SK-N-SH (cell line): Measurements from ENCODE around the gene BSN. TPM values are rescaled to one million over a fixed set of nuclear protein-coding genes. Genes with fewer than 3 reads are reported as not detected.
A peak's percentile ranks its signal among the peaks of the same experiment; 100 is the strongest.

ENCODE experiments used
- CTCF ChIA-PET: fragments of 300-600, 350-600 bp; formaldehyde crosslinking; extraction: SDS; loops from one replicate; lab custom pipeline; 2021; lab: Yijun Ruan, JAX
- POLR2A ChIA-PET: fragments of 350-600 bp; sonication (Branson Sonifier 250); formaldehyde crosslinking; extraction: SDS; loops from one replicate; lab custom pipeline; 2020; ENCODE audit warnings: antibody characterized with exemption, inconsistent platforms; lab: Yijun Ruan, JAX
- DNase-seq: peaks from one replicate; pipeline ENCODE4 v3.0.0; 2012
- H2AFZ ChIP-seq: fragments of 200-600 bp; sonication (generic); 2 replicates; pipeline ENCODE4 v1.8.1; 2016; ENCODE audit warnings: antibody characterized with exemption, mild to moderate bottlenecking, low read depth
- H3F3A ChIP-seq: fragments of 200-600 bp; sonication (generic); replicated peaks from 2 replicates; pipeline ENCODE3; 2016; ENCODE audit warnings: antibody characterized with exemption, mild to moderate bottlenecking; ENCODE audit not compliant: insufficient read depth
- H3K27ac ChIP-seq, 2 experiments: fragments of 200-500 bp in 1 of 2; fragments of 200-600 bp in 1 of 2; sonication (Bioruptor generic) in 1 of 2; sonication (generic), shearing (Covaris generic) in 1 of 2; 2 replicates each; pipeline versions ENCODE4 v1.5.1 to v1.6.1; 2014 to 2016; ENCODE audit warnings: low read depth in 2 of 2, inconsistent platforms in 1 of 2, low read length in 1 of 2, mild to moderate bottlenecking in 1 of 2, mixed read lengths in 1 of 2
- H3K27me3 ChIP-seq: fragments of 200-600 bp; sonication (generic), shearing (Covaris generic); 2 replicates; pipeline ENCODE4 v1.6.1; 2016; ENCODE audit warnings: mixed run types; ENCODE audit not compliant: insufficient read depth
- H3K36me3 ChIP-seq, 2 experiments: fragments of 200-500 bp in 1 of 2; fragments of 200-600 bp in 1 of 2; sonication (Bioruptor generic) in 1 of 2; sonication (generic) in 1 of 2; replicated peaks in 1 of 2; 2 replicates each; pipeline versions ENCODE3 to v1.5.1; 2014 to 2016; ENCODE audit warnings: low read length in 1 of 2, mild to moderate bottlenecking in 1 of 2; ENCODE audit not compliant: insufficient read depth in 2 of 2, control insufficient read depth in 1 of 2
- H3K4me1 ChIP-seq, 2 experiments: fragments of 200-500 bp in 1 of 2; fragments of 200-600 bp in 1 of 2; sonication (Bioruptor generic) in 1 of 2; sonication (generic), shearing (Covaris generic) in 1 of 2; 2 replicates each; pipeline versions ENCODE4 v1.5.1 to v1.6.1; 2014 to 2016; ENCODE audit warnings: low read depth in 1 of 2, low read length in 1 of 2, mixed run types in 1 of 2; ENCODE audit not compliant: insufficient read depth in 2 of 2, control insufficient read depth in 1 of 2
- H3K4me2 ChIP-seq: fragments of 200-600 bp; sonication (generic), shearing (Covaris generic); 2 replicates; pipeline ENCODE4 v1.6.1; 2017; ENCODE audit warnings: mixed run types
- H3K4me3 ChIP-seq, 2 experiments: fragments of 200-500 bp in 1 of 2; fragments of 200-600 bp in 1 of 2; sonication (Bioruptor generic) in 1 of 2; sonication (generic), shearing (Covaris generic) in 1 of 2; 2 replicates each; pipeline versions ENCODE4 v1.5.1 to v1.8.1; 2014 to 2016; ENCODE audit warnings: low read depth in 2 of 2, inconsistent platforms in 1 of 2, low read length in 1 of 2, mild to moderate bottlenecking in 1 of 2, mixed read lengths in 1 of 2, moderate library complexity in 1 of 2
- H3K79me2 ChIP-seq: fragments of 200-600 bp; sonication (generic); 2 replicates; pipeline ENCODE4 v1.8.1; 2017; ENCODE audit warnings: mild to moderate bottlenecking; ENCODE audit not compliant: insufficient read depth
- H3K9ac ChIP-seq: fragments of 200-600 bp; sonication (generic); 2 replicates; pipeline ENCODE4 v1.6.1; 2017; ENCODE audit warnings: mixed run types
- H3K9me2 ChIP-seq: fragments of 200-600 bp; sonication (generic); 2 replicates; pipeline ENCODE4 v1.6.1; 2017; ENCODE audit warnings: mixed run types
- H3K9me3 ChIP-seq: fragments of 200-600 bp; sonication (generic); 2 replicates; pipeline ENCODE4 v1.6.1; 2017; ENCODE audit warnings: mixed run types, mild to moderate bottlenecking, moderate library complexity
- H4K20me1 ChIP-seq: fragments of 200-600 bp; sonication (generic); 2 replicates; pipeline ENCODE4 v1.6.1; 2017; ENCODE audit warnings: mild to moderate bottlenecking, mixed run types; ENCODE audit not compliant: insufficient read depth
- ELF1 ChIP-seq: IDR thresholded peaks from 2 replicates; pipeline ENCODE4 v1.4.0; 2012
- EP300 ChIP-seq, 2 experiments: IDR thresholded peaks; 2 replicates each; pipeline versions ENCODE4 v1.4.0 to v1.6.1; 2012; ENCODE audit warnings: borderline replicate concordance in 1 of 2, low read depth in 1 of 2, low read length in 1 of 2
- EZH2phosphoT487 ChIP-seq: fragments of 200-600 bp; sonication (generic); IDR thresholded peaks from 2 replicates; pipeline ENCODE4 v1.6.1; 2017; ENCODE audit warnings: low read depth, mixed run types, mild to moderate bottlenecking, antibody characterized with exemption, moderate library complexity, borderline replicate concordance
- FOXJ3 ChIP-seq: sonication (generic); formaldehyde crosslinking; IDR thresholded peaks from 2 replicates; pipeline ENCODE4 v1.5.1; 2020; ENCODE audit warnings: mild to moderate bottlenecking, missing genetic modification reagents
- GABPA ChIP-seq: IDR thresholded peaks from 2 replicates; pipeline ENCODE4 v1.4.0; 2012; ENCODE audit warnings: low read depth, mild to moderate bottlenecking
- IRF3 ChIP-seq: fragments of 150-350 bp; IDR thresholded peaks from 2 replicates; pipeline ENCODE4 v1.6.1; 2016; ENCODE audit warnings: mild to moderate bottlenecking, low read depth, low read length
- JUND ChIP-seq: IDR thresholded peaks from 2 replicates; pipeline ENCODE4 v1.4.0; 2012
- MAX ChIP-seq: IDR thresholded peaks from 2 replicates; pipeline ENCODE4 v1.4.0; 2012; ENCODE audit warnings: low read depth
- MXI1 ChIP-seq: IDR thresholded peaks from 2 replicates; pipeline ENCODE4 v1.6.1; 2012; ENCODE audit warnings: mild to moderate bottlenecking, low read depth, low read length, improper control_type of control experiment
- NFIC ChIP-seq: IDR thresholded peaks from 2 replicates; pipeline ENCODE4 v1.4.0; 2012; ENCODE audit warnings: borderline replicate concordance
- NRF1 ChIP-seq: IDR thresholded peaks from 2 replicates; pipeline ENCODE4 v1.6.1; 2012; ENCODE audit warnings: low read depth, mild to moderate bottlenecking, low read length
- PBX3 ChIP-seq: IDR thresholded peaks from 2 replicates; pipeline ENCODE4; 2012
- POLR2AphosphoS5 ChIP-seq: IDR thresholded peaks from 2 replicates; pipeline ENCODE4 v1.6.1; 2012; ENCODE audit warnings: low read depth, low read length
- RCOR1 ChIP-seq: fragments of 150-350 bp; IDR thresholded peaks from 2 replicates; pipeline ENCODE4 v1.6.1; 2017; ENCODE audit warnings: antibody characterized with exemption, low read length
- SIN3A ChIP-seq: IDR thresholded peaks from 2 replicates; pipeline ENCODE4 v1.6.1; 2012; ENCODE audit warnings: low read depth, mild to moderate bottlenecking, low read length, moderate library complexity, borderline replicate concordance
- SMC3 ChIP-seq: IDR thresholded peaks from 2 replicates; pipeline ENCODE4 v1.6.1; 2012; ENCODE audit warnings: low read depth, low read length, improper control_type of control experiment
- TAF1 ChIP-seq: IDR thresholded peaks from 2 replicates; pipeline ENCODE4 v1.6.1; 2012; ENCODE audit warnings: low read depth, mild to moderate bottlenecking, low read length, moderate library complexity, borderline replicate concordance
- USF1 ChIP-seq: IDR thresholded peaks from 2 replicates; pipeline ENCODE4 v1.4.0; 2012; ENCODE audit warnings: low read depth, borderline replicate concordance
- WGBS: methylation state at CpG from one replicate; pipeline ENCODE4 v1.1.6; 2017; ENCODE audit warnings: low lambda C conversion rate; 5-methylcytosine and 5-hydroxymethylcytosine counted together
- polyA plus RNA-seq, 3 experiments: library from polyadenylated mRNA; depleted of rRNA; stranded (reverse); fragments of >200 nt; gene quantifications; 2 replicates each; pipeline ENCODE4 v1.2.3, GENCODE V29; 2012

Gene BSN
- polyA plus RNA-seq, 1 of the 3 experiments (the other 2 are of a cell fraction), result 0.07 TPM

GRCh38 chr3:49673715-49674496 lies 119.6 kb downstream of the BSN start, which contains the start of gene APEH:
Gene APEH (plus strand): TSS chr3:49674351. CDS start chr3:49674402, 51 bp downstream.
- CTCF ChIA-PET, result interaction anchor here (0.7 to 6.6 kb wide), 4 partner anchors 119 to 147 kb away, joined by 3 to 299 read pairs (median 28); partner anchors contain the start of gene BSN
- under 1% methylated on average over 41 of the region's 71 CpGs for WGBS
- no peaks in the 10 kb centered on the region for H3K9me2 ChIP-seq
- no peaks in the 10 kb centered on the region for H3K27me3 ChIP-seq
- H3K4me1 ChIP-seq, result peaks cover 7 to 19% of the 10 kb centered on the region in 2 experiments; a peak in 1 of 4 replicates
- peak; percentile 24; the same call in 1 of the 2 replicates for TF ChIP-seq SIN3A
- TF ChIP-seq RCOR1, result no peak
- TF ChIP-seq ELF1, result peak; percentile 69
- peak; percentile 9; the same call in 1 of the 2 replicates for TF ChIP-seq TAF1
- TF ChIP-seq POLR2AphosphoS5, result peak; percentile 61
- TF ChIP-seq EP300 (IDR thresholded peaks at IDR 0.05; ENCODE audit: borderline replicate concordance in 1 of 2, low read depth in 1 of 2, low read length in 1 of 2), result no peak
- peak; percentile 30; the same call in 1 of the 2 replicates for TF ChIP-seq PBX3
- no peak for TF ChIP-seq NFIC
- peak; percentile 5; the same call in 1 of the 2 replicates for TF ChIP-seq SMC3
- TF ChIP-seq EZH2phosphoT487, result no peak
- TF ChIP-seq MXI1, result peak; percentile 41; the same call in 1 of the 2 replicates
- TF ChIP-seq GABPA, result peak; percentile 75
- H3K36me3 ChIP-seq, result peaks cover 13 to 35% of the 10 kb centered on the region in 2 experiments
- H3K4me3 ChIP-seq, result peak within 1 kb of the TSS; percentile 83 to 90
- peak within 1 kb of the TSS; percentile 81 for H2AFZ ChIP-seq
- peak within 1 kb of the TSS; percentile 86 for H3K9ac ChIP-seq
- H3F3A ChIP-seq, result peaks cover 5% of the 10 kb centered on the region
- peak within 1 kb of the TSS; percentile 83 to 90 for H3K27ac ChIP-seq
- H3K79me2 ChIP-seq, result peaks cover 24% of the 10 kb centered on the region
- H4K20me1 ChIP-seq, result no peaks in the 10 kb centered on the region
- peak within 1 kb of the TSS; percentile 96 for H3K4me2 ChIP-seq
- peak; percentile 99 for DNase-seq
- no peaks in the 10 kb centered on the region for H3K9me3 ChIP-seq
- POLR2A ChIA-PET, result interaction anchor here (1.0 to 2.0 kb wide), 3 partner anchors 120 to 204 kb away, joined by 3 to 17 read pairs (median 5); partner anchors contain the start of gene DAG1

GRCh38 chr3:49674497-49674983 lies 120.3 kb downstream of the BSN start:
- Histone ChIP-seq H3K4me1 (peaks cover 7 to 19% of the 10 kb centered on the region in 2 experiments; a peak in 1 of 4 replicates), H3K4me3 (peak overlapping the region; percentile 83 to 90), H3K9ac (peak overlapping the region; percentile 86), H3K27ac (peak overlapping the region; percentile 83 to 90), H3K9me3 (no peaks in the 10 kb centered on the region), H2AFZ (peak overlapping the region; percentile 81), H4K20me1 (no peaks in the 10 kb centered on the region), H3K79me2 (peaks cover 24% of the 10 kb centered on the region), H3K27me3 (no peaks in the 10 kb centered on the region), H3K9me2 (no peaks in the 10 kb centered on the region), H3K36me3 (peaks cover 19 to 41% of the 10 kb centered on the region in 2 experiments), H3K4me2 (peak overlapping the region; percentile 96), H3F3A (peaks cover 5% of the 10 kb centered on the region)
- CTCF ChIA-PET, result interaction anchor here (6.6 kb wide), 1 partner anchor 135 kb away, joined by 53 read pairs; no protein-coding TSS in a partner anchor
- peak; percentile 43 for DNase-seq
- POLR2A ChIA-PET, result interaction anchor here (2.0 kb wide), 1 partner anchor 135 kb away, joined by 17 read pairs; no protein-coding TSS in a partner anchor
- WGBS, result 12% methylated on average over 14 of the region's 34 CpGs
- no peak for TF ChIP-seq IRF3
- TF ChIP-seq USF1, result no peak
- no peak for TF ChIP-seq EZH2phosphoT487
- 0 out of 2 replicates have a peak, but pooled peaks have one; percentile 1 for TF ChIP-seq NRF1
- TF ChIP-seq JUND, result no peak
- 0 out of 2 replicates have a peak, but pooled peaks have one; percentile 9 for TF ChIP-seq FOXJ3 (CRISPR knock-in tag)
- no peak for TF ChIP-seq PBX3
- TF ChIP-seq SIN3A, result no peak
- peak; percentile 1; the same call in 1 of the 2 replicates for TF ChIP-seq MXI1
- no peak for TF ChIP-seq MAX
